Right renal pelvis (tissue), 4 donors: ENCODE data around the gene PACS1. TPM values are rescaled to one million over a fixed set of nuclear protein-coding genes. Genes with fewer than 3 reads are reported as not detected.
"Not testable (repeated sequence)": the region's sequence is repeated elsewhere in the genome, so short reads cannot be mapped to it uniquely, and the experiment has no call there.

Source experiments
- DNase-seq, 4 donors: peaks; one replicate each; pipeline ENCODE4 v3.0.0-alpha.2; 2013; ENCODE audit warnings: low read depth in 4 of 4, low spot score in 3 of 4, missing footprints in 1 of 4
- polyA plus RNA-seq, 4 donors: library from polyadenylated mRNA; unstranded; fragments of 120-200 nt; gene quantifications; one replicate each; pipeline ENCODE4 v1.2.1, GENCODE V29; 2013; ENCODE audit not compliant: insufficient read length in 4 of 4

PACS1 gene
- polyA plus RNA-seq, 4 donors: 40.1 to 54.4 (median 45.4) TPM

- no peak for DNase-seq
These were observed 196.4 kb downstream of the PACS1 start for GRCh38 chr11:66266378-66267038.

GRCh38 chr11:66267039-66267378, 196.9 kb downstream of the PACS1 start:
- DNase-seq: no peak

- peak; percentile 80 to 88 (median 82) for DNase-seq
These were observed 197.5 kb downstream of the PACS1 start for GRCh38 chr11:66267379-66268243.

GRCh38 chr11:66268244-66268951, 198.3 kb downstream of the PACS1 start, which contains the start of gene RAB1B:
RAB1B (plus strand) TSS chr11:66268639; CDS start chr11:66268680, 41 bp downstream.
- peak; percentile 99 to 100 (median 100) for DNase-seq

- no peak for DNase-seq
These were observed 199.2 kb downstream of the PACS1 start for GRCh38 chr11:66268952-66269905.

GRCh38 chr11:66271816-66272215, 201.7 kb downstream of the PACS1 start:
- no peak for DNase-seq

GRCh38 chr11:66272596-66272995, 202.5 kb downstream of the PACS1 start:
- DNase-seq: no peak

GRCh38 chr11:66274219-66274618, 204.1 kb downstream of the PACS1 start:
- no peak for DNase-seq

GRCh38 chr11:66275396-66275795, 205.3 kb downstream of the PACS1 start:
- no peak for DNase-seq

GRCh38 chr11:66275984-66276612, 206.0 kb downstream of the PACS1 start:
- no peak for DNase-seq

- not testable (repeated sequence) for DNase-seq
These were observed 206.5 kb downstream of the PACS1 start for GRCh38 chr11:66276619-66277018.

GRCh38 chr11:66277064-66277463, 207.0 kb downstream of the PACS1 start:
- DNase-seq: not testable (repeated sequence)

GRCh38 chr11:66277471-66278362, 207.6 kb downstream of the PACS1 start, which contains the start of gene CNIH2:
CNIH2 (plus strand) TSS chr11:66278175; CDS start chr11:66278457, 282 bp downstream.
- DNase-seq: no peak

- DNase-seq: no peak
These were observed 208.5 kb downstream of the PACS1 start for GRCh38 chr11:66278363-66279091.

- no peak for DNase-seq
These were observed 209.1 kb downstream of the PACS1 start for GRCh38 chr11:66279092-66279734.

GRCh38 chr11:66280428-66280827, 210.4 kb downstream of the PACS1 start:
- no peak for DNase-seq

GRCh38 chr11:66281001-66281400, 210.9 kb downstream of the PACS1 start:
- no peak for DNase-seq
